ENCODE results near the gene GARNL3.
A peak's percentile ranks its signal among the peaks of the same experiment; 100 is the strongest.

DNA sequence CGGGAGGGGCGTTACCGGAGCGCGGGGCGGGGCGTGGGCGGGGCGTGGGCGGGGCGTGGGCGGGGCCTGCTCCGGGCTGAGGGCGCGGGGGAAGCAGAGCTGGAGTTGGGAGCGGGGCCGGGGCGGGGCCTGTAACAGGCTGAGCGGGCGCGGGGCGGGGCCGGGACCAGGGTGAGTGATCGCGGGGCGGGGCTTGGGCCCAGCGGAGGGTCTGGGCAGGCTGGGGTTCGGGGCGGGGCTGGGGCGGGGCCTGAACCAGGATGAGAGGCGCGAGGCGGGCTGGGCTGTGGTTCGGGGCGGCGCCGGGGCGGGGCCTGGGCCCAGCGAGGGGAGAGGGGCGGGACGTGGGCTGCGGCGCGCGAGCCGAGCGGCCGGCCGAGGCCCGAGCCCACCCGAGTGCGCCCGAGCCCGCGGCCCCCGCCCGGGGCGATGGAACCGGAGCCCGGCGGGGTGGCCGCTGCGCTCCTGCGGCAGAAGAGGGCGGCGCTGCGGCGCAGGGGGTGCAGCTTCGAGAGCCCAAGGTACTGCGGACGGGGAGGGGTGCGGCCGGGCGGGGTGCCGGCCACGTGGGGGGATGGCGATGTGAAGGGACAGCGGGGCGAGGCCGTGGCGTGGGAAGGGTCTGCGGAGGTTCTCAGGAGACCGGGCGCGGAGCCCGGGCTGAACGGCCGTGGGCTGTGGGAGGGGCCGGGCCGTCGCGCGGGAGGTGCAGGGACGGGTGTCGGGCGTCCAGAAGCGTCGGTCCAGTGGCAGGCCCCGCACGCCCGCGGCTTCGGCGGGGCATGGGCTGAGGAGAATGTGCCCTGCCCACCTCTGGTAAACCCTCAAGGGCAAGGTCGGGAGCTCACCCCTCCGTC is 39.5 kb upstream of the GARNL3 start:
- TF ChIP-seq, protein P1, sequence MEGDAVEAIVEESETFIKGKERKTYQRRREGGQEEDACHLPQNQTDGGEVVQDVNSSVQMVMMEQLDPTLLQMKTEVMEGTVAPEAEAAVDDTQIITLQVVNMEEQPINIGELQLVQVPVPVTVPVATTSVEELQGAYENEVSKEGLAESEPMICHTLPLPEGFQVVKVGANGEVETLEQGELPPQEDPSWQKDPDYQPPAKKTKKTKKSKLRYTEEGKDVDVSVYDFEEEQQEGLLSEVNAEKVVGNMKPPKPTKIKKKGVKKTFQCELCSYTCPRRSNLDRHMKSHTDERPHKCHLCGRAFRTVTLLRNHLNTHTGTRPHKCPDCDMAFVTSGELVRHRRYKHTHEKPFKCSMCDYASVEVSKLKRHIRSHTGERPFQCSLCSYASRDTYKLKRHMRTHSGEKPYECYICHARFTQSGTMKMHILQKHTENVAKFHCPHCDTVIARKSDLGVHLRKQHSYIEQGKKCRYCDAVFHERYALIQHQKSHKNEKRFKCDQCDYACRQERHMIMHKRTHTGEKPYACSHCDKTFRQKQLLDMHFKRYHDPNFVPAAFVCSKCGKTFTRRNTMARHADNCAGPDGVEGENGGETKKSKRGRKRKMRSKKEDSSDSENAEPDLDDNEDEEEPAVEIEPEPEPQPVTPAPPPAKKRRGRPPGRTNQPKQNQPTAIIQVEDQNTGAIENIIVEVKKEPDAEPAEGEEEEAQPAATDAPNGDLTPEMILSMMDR (IDR thresholded peaks at IDR 0.05) = no peak
- TF ChIP-seq EZH2 (IDR thresholded peaks at IDR 0.05) = peak; percentile 66
